Sigmoid colon (tissue), 7 donors: ENCODE measurements around the gene RASSF7. TPM values are rescaled to one million over a fixed set of nuclear protein-coding genes. Genes with fewer than 3 reads are reported as not detected.

Source experiments
- DNase-seq: peaks from one replicate; pipeline ENCODE4 v3.0.0-alpha.2; 2019
- H3K27ac ChIP-seq, 4 donors: fragments of 200-600 bp; sonication (generic); one replicate each; pipeline ENCODE4 v1.5.1; 2016 to 2019; ENCODE audit warnings: mild to moderate bottlenecking in 1 of 4
- H3K27me3 ChIP-seq, 3 donors: fragments of 200-600 bp; sonication (generic); one replicate each; pipeline ENCODE4 v1.5.1; 2019; ENCODE audit warnings: mild to moderate bottlenecking in 1 of 3
- H3K36me3 ChIP-seq, 4 donors: fragments of 200-600 bp; sonication (generic); one replicate each; pipeline ENCODE4 v1.5.1; 2016 to 2019
- H3K4me1 ChIP-seq, 4 donors: fragments of 200-600 bp; sonication (generic); one replicate each; pipeline ENCODE4 v1.5.1; 2017 to 2019
- H3K4me3 ChIP-seq, 4 donors: fragments of 200-600 bp; sonication (generic); one replicate each; pipeline ENCODE4 v1.5.1; 2017 to 2019; ENCODE audit warnings: mild to moderate bottlenecking in 2 of 4, moderate library complexity in 1 of 4
- H3K9me3 ChIP-seq, 4 donors: fragments of 200-600 bp in 3 of 4; sonication (generic) in 3 of 4; one replicate each; pipeline versions ENCODE4 v1.5.1 to v1.6.1; 2013 to 2019
- EP300 ChIP-seq, 4 donors: sonication (generic); formaldehyde crosslinking; IDR thresholded peaks; one replicate each; pipeline ENCODE4 v1.6.1; 2017; ENCODE audit warnings: antibody characterized with exemption in 4 of 4
- POLR2A ChIP-seq, 2 donors: fragments of 450-650 bp; IDR thresholded peaks; one replicate each; pipeline ENCODE4 v1.6.1; 2016; ENCODE audit warnings: antibody characterized with exemption in 2 of 2, mild to moderate bottlenecking in 2 of 2, moderate library complexity in 2 of 2
- POLR2AphosphoS5 ChIP-seq, 4 donors: sonication (generic); formaldehyde crosslinking; IDR thresholded peaks; one replicate each; pipeline ENCODE4 v1.6.1; 2017; ENCODE audit warnings: antibody characterized with exemption in 4 of 4
- WGBS, 2 donors: extraction: QIAGEN DNeasy Blood & Tissue Kit; methylation state at CpG; one replicate each; pipeline ENCODE4 v1.1.7; 2013; 5-methylcytosine and 5-hydroxymethylcytosine counted together
- intact Hi-C: fragments of 100-400 bp; cut with DNase I; formaldehyde crosslinking; loops from one replicate; pipeline ENCODE4 v1.15.1; 2023
- polyA plus RNA-seq, 3 donors: library from polyadenylated mRNA; stranded (reverse); fragments of 200-250 nt; gene quantifications; one replicate each; pipeline ENCODE4 v1.2.3, GENCODE V29; 2013
- total RNA-seq, 4 donors: library from RNA; depleted of rRNA; stranded (reverse); fragments of >200 nt; gene quantifications; one replicate each; pipeline ENCODE4 v1.1.0, GENCODE V29; 2016
- TF ChIP-seq, protein P1 (sequence below), 4 experiments: fragments of 450-650 bp in 3 of 4; fragments of 200-600 bp in 1 of 4; IDR thresholded peaks; one replicate each; pipeline ENCODE4 v1.5.1; 2016 to 2019; ENCODE audit warnings: antibody characterized with exemption in 4 of 4, mild to moderate bottlenecking in 3 of 4, moderate library complexity in 2 of 4
- donor health status: healthy with polysubstance abuse.
- donor health status: Bipolar disorder and iron deficiency.
- donor health status: healthy.

RASSF7 gene
- total and polyA plus RNA-seq, 7 donors: 3.0 to 122 (median 5.4) TPM

DNA sequence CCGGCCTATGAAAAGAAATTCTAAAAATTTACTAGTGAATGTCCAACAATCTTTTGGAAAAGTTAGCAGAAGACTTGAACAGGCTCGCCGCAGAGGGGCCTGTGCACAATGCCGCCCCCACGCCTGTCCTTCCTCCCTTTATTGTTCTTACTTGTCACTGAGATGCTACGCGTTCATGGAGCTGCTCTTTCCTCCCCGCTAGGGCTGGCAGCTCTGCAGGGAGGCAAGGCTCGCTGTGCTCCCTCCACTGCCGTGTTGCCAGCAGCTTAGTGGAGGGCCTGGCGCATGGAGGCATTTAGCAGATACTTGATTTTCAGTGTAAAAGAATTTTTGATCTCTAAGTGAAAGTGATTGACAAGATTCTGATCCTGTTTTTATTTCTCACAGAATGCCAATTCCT lies 30.2 kb downstream of the RASSF7 start:
- no peaks in the 10 kb centered on the region for H3K4me1 ChIP-seq
- intact Hi-C loops: no loop called here
- TF ChIP-seq POLR2A (IDR thresholded peaks at IDR 0.05) (no peak), EP300 (IDR thresholded peaks at IDR 0.05) (no peak), POLR2AphosphoS5 (IDR thresholded peaks at IDR 0.05) (no peak)
- TF ChIP-seq, protein P1, sequence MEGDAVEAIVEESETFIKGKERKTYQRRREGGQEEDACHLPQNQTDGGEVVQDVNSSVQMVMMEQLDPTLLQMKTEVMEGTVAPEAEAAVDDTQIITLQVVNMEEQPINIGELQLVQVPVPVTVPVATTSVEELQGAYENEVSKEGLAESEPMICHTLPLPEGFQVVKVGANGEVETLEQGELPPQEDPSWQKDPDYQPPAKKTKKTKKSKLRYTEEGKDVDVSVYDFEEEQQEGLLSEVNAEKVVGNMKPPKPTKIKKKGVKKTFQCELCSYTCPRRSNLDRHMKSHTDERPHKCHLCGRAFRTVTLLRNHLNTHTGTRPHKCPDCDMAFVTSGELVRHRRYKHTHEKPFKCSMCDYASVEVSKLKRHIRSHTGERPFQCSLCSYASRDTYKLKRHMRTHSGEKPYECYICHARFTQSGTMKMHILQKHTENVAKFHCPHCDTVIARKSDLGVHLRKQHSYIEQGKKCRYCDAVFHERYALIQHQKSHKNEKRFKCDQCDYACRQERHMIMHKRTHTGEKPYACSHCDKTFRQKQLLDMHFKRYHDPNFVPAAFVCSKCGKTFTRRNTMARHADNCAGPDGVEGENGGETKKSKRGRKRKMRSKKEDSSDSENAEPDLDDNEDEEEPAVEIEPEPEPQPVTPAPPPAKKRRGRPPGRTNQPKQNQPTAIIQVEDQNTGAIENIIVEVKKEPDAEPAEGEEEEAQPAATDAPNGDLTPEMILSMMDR (IDR thresholded peaks at IDR 0.05): no peak
- 83 to 90% methylated on average over 11 of the region's 11 CpGs for WGBS, 2 donors
- H3K4me3 ChIP-seq: no peak overlapping the region
- H3K36me3 ChIP-seq: peaks cover 21 to 100% (median 64%) of the 10 kb centered on the region in 4 donors
- H3K27ac ChIP-seq: no peak overlapping the region
- H3K9me3 ChIP-seq: no peaks in the 10 kb centered on the region
- H3K27me3 ChIP-seq: no peaks in the 10 kb centered on the region
- DNase-seq: no peak

DNA sequence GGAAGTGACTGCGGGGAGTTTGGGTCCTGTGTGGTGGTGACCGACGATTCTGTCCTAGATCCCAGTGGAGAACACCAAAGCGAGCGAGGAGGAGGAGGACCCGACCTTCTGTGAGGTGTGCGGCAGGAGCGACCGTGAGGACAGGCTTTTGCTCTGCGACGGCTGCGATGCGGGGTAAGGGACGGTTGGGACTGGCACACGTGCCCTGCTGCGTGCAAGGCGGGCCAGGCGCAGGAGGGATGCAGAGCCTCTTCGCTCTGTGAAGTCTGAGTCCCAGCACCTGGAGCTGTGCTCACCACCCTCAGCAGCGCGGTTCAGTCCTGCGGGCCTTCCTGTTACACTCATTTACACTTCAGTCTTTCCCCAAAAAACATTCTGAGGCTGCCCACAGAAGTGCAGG lies 31.7 kb downstream of the RASSF7 start:
- H3K36me3 ChIP-seq: peaks cover 21 to 100% (median 67%) of the 10 kb centered on the region in 4 donors
- no peaks in the 10 kb centered on the region for H3K27me3 ChIP-seq
- WGBS, 2 donors: 97 to 98% methylated on average over 22 of the region's 22 CpGs
- intact Hi-C loops: no loop called here
- H3K9me3 ChIP-seq: no peaks in the 10 kb centered on the region
- H3K27ac ChIP-seq: no peak overlapping the region
- H3K4me1 ChIP-seq: no peaks in the 10 kb centered on the region
- DNase-seq: no peak
- TF ChIP-seq, protein P1 (IDR thresholded peaks at IDR 0.05): no peak
- TF ChIP-seq EP300 (IDR thresholded peaks at IDR 0.05) (no peak), POLR2AphosphoS5 (IDR thresholded peaks at IDR 0.05) (no peak), POLR2A (IDR thresholded peaks at IDR 0.05) (no peak)
- H3K4me3 ChIP-seq: no peak overlapping the region

DNA sequence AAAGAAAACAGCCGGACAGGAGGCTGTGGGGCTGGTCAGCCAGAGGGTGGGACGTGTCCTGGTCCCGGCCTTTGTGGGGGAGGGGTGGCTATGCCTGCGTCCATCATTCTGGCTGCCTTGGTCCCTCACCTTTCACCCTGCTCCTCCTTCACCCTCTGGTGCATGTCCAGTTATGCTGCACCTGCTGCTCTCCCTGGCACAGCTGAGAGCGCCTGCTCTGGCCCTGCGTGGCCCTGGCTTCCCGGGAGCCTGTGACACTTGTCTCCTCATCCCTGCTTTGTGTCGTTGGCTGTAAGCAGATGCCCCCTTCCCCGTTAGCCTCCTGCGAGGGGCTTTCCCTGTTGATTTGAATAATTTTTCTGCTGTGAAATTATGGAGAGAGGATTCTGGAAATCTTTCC lies 32.1 kb downstream of the RASSF7 start:
- intact Hi-C loops: no loop called here
- Histone ChIP-seq H3K27me3 (no peaks in the 10 kb centered on the region), H3K9me3 (no peaks in the 10 kb centered on the region), H3K4me3 (no peak overlapping the region), H3K27ac (no peak overlapping the region), H3K36me3 (peaks cover 21 to 100% (median 69%) of the 10 kb centered on the region in 4 donors), H3K4me1 (no peaks in the 10 kb centered on the region)
- DNase-seq: no peak
- no peak for TF ChIP-seq POLR2AphosphoS5 (IDR thresholded peaks at IDR 0.05)
- TF ChIP-seq POLR2A (IDR thresholded peaks at IDR 0.05): no peak
- TF ChIP-seq EP300 (IDR thresholded peaks at IDR 0.05): no peak
- TF ChIP-seq, protein P1 (IDR thresholded peaks at IDR 0.05): no peak
- 92 to 93% methylated on average over 10 of the region's 10 CpGs for WGBS, 2 donors

DNA sequence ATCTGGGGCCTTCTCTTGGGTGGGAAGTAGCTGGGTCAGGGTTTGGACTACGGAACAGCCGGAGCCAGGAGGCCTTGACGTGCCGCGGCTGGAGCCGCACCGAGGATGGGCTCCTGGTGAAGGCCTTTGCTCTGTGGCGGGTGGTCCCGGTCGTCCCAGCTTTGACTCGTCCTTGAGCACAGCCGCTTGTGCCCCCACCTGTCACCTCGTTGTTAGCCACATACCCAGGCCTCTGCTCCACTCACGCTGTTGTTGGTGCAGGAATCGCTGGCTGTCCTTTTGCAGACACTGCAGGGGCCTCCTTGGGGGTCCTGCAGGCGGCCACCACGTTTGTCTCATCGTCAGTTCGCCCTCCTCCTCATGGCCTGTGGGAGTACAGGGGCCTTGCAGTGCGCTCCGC lies 32.6 kb downstream of the RASSF7 start:
- no peak overlapping the region for H3K27ac ChIP-seq
- WGBS, 2 donors: 95 to 96% methylated on average over 21 of the region's 21 CpGs
- intact Hi-C loops: no loop called here
- no peak for TF ChIP-seq POLR2A (IDR thresholded peaks at IDR 0.05)
- TF ChIP-seq, protein P1 (IDR thresholded peaks at IDR 0.05): no peak
- no peak for TF ChIP-seq POLR2AphosphoS5 (IDR thresholded peaks at IDR 0.05)
- no peak for TF ChIP-seq EP300 (IDR thresholded peaks at IDR 0.05)
- DNase-seq: no peak
- no peaks in the 10 kb centered on the region for H3K9me3 ChIP-seq
- H3K4me3 ChIP-seq: no peak overlapping the region
- no peaks in the 10 kb centered on the region for H3K4me1 ChIP-seq
- no peaks in the 10 kb centered on the region for H3K27me3 ChIP-seq
- peaks cover 21 to 100% (median 73%) of the 10 kb centered on the region in 4 donors for H3K36me3 ChIP-seq

DNA sequence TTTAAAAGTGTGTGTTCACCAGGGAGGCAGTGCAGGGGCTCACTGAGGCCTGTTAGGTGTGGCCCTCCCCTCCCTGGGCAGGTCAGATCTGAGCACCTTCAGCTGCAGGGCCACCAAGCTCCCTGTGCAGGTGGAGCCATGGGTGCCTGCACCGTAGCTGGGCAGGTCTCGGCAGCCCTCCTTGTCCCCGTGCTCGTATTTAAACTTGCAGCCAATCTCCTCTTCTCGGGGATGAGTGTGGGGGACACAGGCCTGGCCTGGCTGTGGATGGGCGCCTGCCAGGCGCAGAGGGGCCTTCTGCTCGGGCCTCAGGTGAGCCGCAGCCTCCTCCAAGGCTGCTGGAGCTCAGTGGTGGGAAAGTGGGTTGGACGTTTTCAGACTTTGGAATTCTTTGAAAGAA lies 34.6 kb downstream of the RASSF7 start:
- H3K27ac ChIP-seq: no peak overlapping the region
- DNase-seq: no peak
- H3K36me3 ChIP-seq: peaks cover 28 to 99% (median 79%) of the 10 kb centered on the region in 4 donors
- intact Hi-C loops: no loop called here
- no peak overlapping the region for H3K4me3 ChIP-seq
- 93 to 95% methylated on average over 10 of the region's 10 CpGs for WGBS, 2 donors
- no peak for TF ChIP-seq EP300 (IDR thresholded peaks at IDR 0.05)
- no peak for TF ChIP-seq POLR2A (IDR thresholded peaks at IDR 0.05)
- no peaks in the 10 kb centered on the region for H3K9me3 ChIP-seq
- H3K27me3 ChIP-seq: no peaks in the 10 kb centered on the region
- H3K4me1 ChIP-seq: no peaks in the 10 kb centered on the region
